Measurements from ENCODE around the gene ARSG. TPM values are rescaled to one million over a fixed set of nuclear protein-coding genes. Genes with fewer than 3 reads are reported as not detected.

The ARSG gene
- total and polyA plus RNA-seq, 2 of the 13 experiments (the other 11 are each of a cell fraction or from before 2014, with no cell fraction given) = 3.7 to 15.2 TPM

- TF ChIP-seq REST (IDR thresholded peaks at IDR 0.05; ENCODE audit: borderline replicate concordance in 1 of 2, low read depth in 1 of 2, low read length in 2 of 2) (peak in 1 of 2 experiments; percentile 55; a peak in 1 of 4 replicates), ZNF10 (CRISPR knock-in tag; IDR thresholded peaks at IDR 0.05; ENCODE audit: borderline replicate concordance, low read depth) (no peak), ZNF703 (CRISPR knock-in tag; IDR thresholded peaks at IDR 0.05; ENCODE audit: borderline replicate concordance) (no peak; the same call in 1 of the 2 replicates), CCAR2 (optimal IDR thresholded peaks at IDR 0.05; ENCODE audit: low read depth, low read length) (no peak), ZNF766 (CRISPR knock-in tag; IDR thresholded peaks at IDR 0.05; ENCODE audit: borderline replicate concordance) (peak; percentile 18), NONO (IDR thresholded peaks at IDR 0.05) (no peak), NONO (CRISPR knock-in tag; conservative IDR thresholded peaks at IDR 0.05) (peak; percentile 99), TEAD3 (CRISPR knock-in tag; optimal IDR thresholded peaks at IDR 0.05; ENCODE audit: borderline replicate concordance) (peak; percentile 6), ZNF235 (CRISPR knock-in tag; IDR thresholded peaks at IDR 0.05; ENCODE audit: borderline replicate concordance) (peak; percentile 52), ZBTB4 (CRISPR knock-in tag; IDR thresholded peaks at IDR 0.05; ENCODE audit: borderline replicate concordance) (peak; percentile 83), CBX5 (CRISPR knock-in tag; IDR thresholded peaks at IDR 0.05; ENCODE audit: borderline replicate concordance) (peak; percentile 11; the same call in 1 of the 2 replicates), ZNF432 (CRISPR knock-in tag; IDR thresholded peaks at IDR 0.05; ENCODE audit: borderline replicate concordance) (peak; percentile 34; the same call in 1 of the 2 replicates), CBFB (CRISPR knock-in tag; IDR thresholded peaks at IDR 0.05) (peak; percentile 83; the same call in 1 of the 2 replicates), SP140L (CRISPR knock-in tag; IDR thresholded peaks at IDR 0.05; ENCODE audit: borderline replicate concordance) (0 out of 2 replicates have a peak, but pooled peaks have one; percentile 38), ZNF850 (CRISPR knock-in tag; conservative IDR thresholded peaks at IDR 0.05) (peak; percentile 12; the same call in 1 of the 2 replicates), SMARCC2 (IDR thresholded peaks at IDR 0.05) (no peak), HOXA3 (CRISPR knock-in tag; IDR thresholded peaks at IDR 0.05) (peak; percentile 85)
- TF ChIP-seq, protein P1, sequence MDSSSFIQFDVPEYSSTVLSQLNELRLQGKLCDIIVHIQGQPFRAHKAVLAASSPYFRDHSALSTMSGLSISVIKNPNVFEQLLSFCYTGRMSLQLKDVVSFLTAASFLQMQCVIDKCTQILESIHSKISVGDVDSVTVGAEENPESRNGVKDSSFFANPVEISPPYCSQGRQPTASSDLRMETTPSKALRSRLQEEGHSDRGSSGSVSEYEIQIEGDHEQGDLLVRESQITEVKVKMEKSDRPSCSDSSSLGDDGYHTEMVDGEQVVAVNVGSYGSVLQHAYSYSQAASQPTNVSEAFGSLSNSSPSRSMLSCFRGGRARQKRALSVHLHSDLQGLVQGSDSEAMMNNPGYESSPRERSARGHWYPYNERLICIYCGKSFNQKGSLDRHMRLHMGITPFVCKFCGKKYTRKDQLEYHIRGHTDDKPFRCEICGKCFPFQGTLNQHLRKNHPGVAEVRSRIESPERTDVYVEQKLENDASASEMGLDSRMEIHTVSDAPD (CRISPR knock-in tag; IDR thresholded peaks at IDR 0.05) = peak; percentile 68; the same call in 1 of the 2 replicates
- TF ChIP-seq, protein P2, sequence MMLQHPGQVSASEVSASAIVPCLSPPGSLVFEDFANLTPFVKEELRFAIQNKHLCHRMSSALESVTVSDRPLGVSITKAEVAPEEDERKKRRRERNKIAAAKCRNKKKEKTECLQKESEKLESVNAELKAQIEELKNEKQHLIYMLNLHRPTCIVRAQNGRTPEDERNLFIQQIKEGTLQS (CRISPR knock-in tag; IDR thresholded peaks at IDR 0.05) = peak; percentile 56; the same call in 1 of the 2 replicates
- TF ChIP-seq, protein P3, sequence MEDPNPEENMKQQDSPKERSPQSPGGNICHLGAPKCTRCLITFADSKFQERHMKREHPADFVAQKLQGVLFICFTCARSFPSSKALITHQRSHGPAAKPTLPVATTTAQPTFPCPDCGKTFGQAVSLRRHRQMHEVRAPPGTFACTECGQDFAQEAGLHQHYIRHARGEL (CRISPR knock-in tag; IDR thresholded peaks at IDR 0.05) = peak; percentile 94
Observed at GRCh38 chr17:68247445-68248198, 43.7 kb upstream of the ARSG start, which contains the start of gene AMZ2 (continued).
